SK-N-SH (cell line): ENCODE data around the gene SHROOM1. TPM values are rescaled to one million over a fixed set of nuclear protein-coding genes. Genes with fewer than 3 reads are reported as not detected.

Source experiments
- CTCF ChIA-PET: fragments of 300-600, 350-600 bp; formaldehyde crosslinking; extraction: SDS; loops from one replicate; lab custom pipeline; 2021; lab: Yijun Ruan, JAX
- POLR2A ChIA-PET: fragments of 350-600 bp; sonication (Branson Sonifier 250); formaldehyde crosslinking; extraction: SDS; loops from one replicate; lab custom pipeline; 2020; ENCODE audit warnings: antibody characterized with exemption, inconsistent platforms; lab: Yijun Ruan, JAX
- DNase-seq: peaks from one replicate; pipeline ENCODE4 v3.0.0; 2012
- H2AFZ ChIP-seq: fragments of 200-600 bp; sonication (generic); 2 replicates; pipeline ENCODE4 v1.8.1; 2016; ENCODE audit warnings: antibody characterized with exemption, mild to moderate bottlenecking, low read depth
- H3F3A ChIP-seq: fragments of 200-600 bp; sonication (generic); replicated peaks from 2 replicates; pipeline ENCODE3; 2016; ENCODE audit warnings: antibody characterized with exemption, mild to moderate bottlenecking; ENCODE audit not compliant: insufficient read depth
- H3K27ac ChIP-seq, 2 experiments: fragments of 200-500 bp in 1 of 2; fragments of 200-600 bp in 1 of 2; sonication (Bioruptor generic) in 1 of 2; sonication (generic), shearing (Covaris generic) in 1 of 2; 2 replicates each; pipeline versions ENCODE4 v1.5.1 to v1.6.1; 2014 to 2016; ENCODE audit warnings: low read depth in 2 of 2, inconsistent platforms in 1 of 2, low read length in 1 of 2, mild to moderate bottlenecking in 1 of 2, mixed read lengths in 1 of 2
- H3K27me3 ChIP-seq: fragments of 200-600 bp; sonication (generic), shearing (Covaris generic); 2 replicates; pipeline ENCODE4 v1.6.1; 2016; ENCODE audit warnings: mixed run types; ENCODE audit not compliant: insufficient read depth
- H3K36me3 ChIP-seq, 2 experiments: fragments of 200-500 bp in 1 of 2; fragments of 200-600 bp in 1 of 2; sonication (Bioruptor generic) in 1 of 2; sonication (generic) in 1 of 2; replicated peaks in 1 of 2; 2 replicates each; pipeline versions ENCODE3 to v1.5.1; 2014 to 2016; ENCODE audit warnings: low read length in 1 of 2, mild to moderate bottlenecking in 1 of 2; ENCODE audit not compliant: insufficient read depth in 2 of 2, control insufficient read depth in 1 of 2
- H3K4me1 ChIP-seq, 2 experiments: fragments of 200-500 bp in 1 of 2; fragments of 200-600 bp in 1 of 2; sonication (Bioruptor generic) in 1 of 2; sonication (generic), shearing (Covaris generic) in 1 of 2; 2 replicates each; pipeline versions ENCODE4 v1.5.1 to v1.6.1; 2014 to 2016; ENCODE audit warnings: low read depth in 1 of 2, low read length in 1 of 2, mixed run types in 1 of 2; ENCODE audit not compliant: insufficient read depth in 2 of 2, control insufficient read depth in 1 of 2
- H3K4me2 ChIP-seq: fragments of 200-600 bp; sonication (generic), shearing (Covaris generic); 2 replicates; pipeline ENCODE4 v1.6.1; 2017; ENCODE audit warnings: mixed run types
- H3K4me3 ChIP-seq, 2 experiments: fragments of 200-500 bp in 1 of 2; fragments of 200-600 bp in 1 of 2; sonication (Bioruptor generic) in 1 of 2; sonication (generic), shearing (Covaris generic) in 1 of 2; 2 replicates each; pipeline versions ENCODE4 v1.5.1 to v1.8.1; 2014 to 2016; ENCODE audit warnings: low read depth in 2 of 2, inconsistent platforms in 1 of 2, low read length in 1 of 2, mild to moderate bottlenecking in 1 of 2, mixed read lengths in 1 of 2, moderate library complexity in 1 of 2
- H3K79me2 ChIP-seq: fragments of 200-600 bp; sonication (generic); 2 replicates; pipeline ENCODE4 v1.8.1; 2017; ENCODE audit warnings: mild to moderate bottlenecking; ENCODE audit not compliant: insufficient read depth
- H3K9ac ChIP-seq: fragments of 200-600 bp; sonication (generic); 2 replicates; pipeline ENCODE4 v1.6.1; 2017; ENCODE audit warnings: mixed run types
- H3K9me2 ChIP-seq: fragments of 200-600 bp; sonication (generic); 2 replicates; pipeline ENCODE4 v1.6.1; 2017; ENCODE audit warnings: mixed run types
- H3K9me3 ChIP-seq: fragments of 200-600 bp; sonication (generic); 2 replicates; pipeline ENCODE4 v1.6.1; 2017; ENCODE audit warnings: mixed run types, mild to moderate bottlenecking, moderate library complexity
- H4K20me1 ChIP-seq: fragments of 200-600 bp; sonication (generic); 2 replicates; pipeline ENCODE4 v1.6.1; 2017; ENCODE audit warnings: mild to moderate bottlenecking, mixed run types; ENCODE audit not compliant: insufficient read depth
- EP300 ChIP-seq, 2 experiments: IDR thresholded peaks; 2 replicates each; pipeline versions ENCODE4 v1.4.0 to v1.6.1; 2012; ENCODE audit warnings: borderline replicate concordance in 1 of 2, low read depth in 1 of 2, low read length in 1 of 2
- FOXM1 ChIP-seq: IDR thresholded peaks from 2 replicates; pipeline ENCODE4 v1.4.0; 2012; ENCODE audit warnings: low read depth, mild to moderate bottlenecking
- GATA2 ChIP-seq: sonication (generic); formaldehyde crosslinking; IDR thresholded peaks from 2 replicates; pipeline ENCODE4 v1.5.0; 2020; ENCODE audit warnings: mild to moderate bottlenecking, missing genetic modification reagents
- JUND ChIP-seq: IDR thresholded peaks from 2 replicates; pipeline ENCODE4 v1.4.0; 2012
- MXI1 ChIP-seq: IDR thresholded peaks from 2 replicates; pipeline ENCODE4 v1.6.1; 2012; ENCODE audit warnings: mild to moderate bottlenecking, low read depth, low read length, improper control_type of control experiment
- SIN3A ChIP-seq: IDR thresholded peaks from 2 replicates; pipeline ENCODE4 v1.6.1; 2012; ENCODE audit warnings: low read depth, mild to moderate bottlenecking, low read length, moderate library complexity, borderline replicate concordance
- WGBS: methylation state at CpG from one replicate; pipeline ENCODE4 v1.1.6; 2017; ENCODE audit warnings: low lambda C conversion rate; 5-methylcytosine and 5-hydroxymethylcytosine counted together
- polyA plus RNA-seq, 3 experiments: library from polyadenylated mRNA; depleted of rRNA; stranded (reverse); fragments of >200 nt; gene quantifications; 2 replicates each; pipeline ENCODE4 v1.2.3, GENCODE V29; 2012
- TF ChIP-seq, protein P1 (sequence below): fragments of 150-350 bp; IDR thresholded peaks from 2 replicates; pipeline ENCODE4 v1.6.1; 2016; ENCODE audit warnings: mild to moderate bottlenecking, low read depth, low read length
- TF ChIP-seq, protein P2 (sequence below): IDR thresholded peaks from 2 replicates; pipeline ENCODE4 v1.4.0; 2012; ENCODE audit warnings: low read depth, borderline replicate concordance
- TF ChIP-seq, protein P3 (sequence below): IDR thresholded peaks from 2 replicates; pipeline ENCODE4 v1.4.0; 2012; ENCODE audit warnings: low read depth, borderline replicate concordance

The SHROOM1 gene
- polyA plus RNA-seq, 1 of the 3 experiments (the other 2 are of a cell fraction) = 3.8 TPM

DNA sequence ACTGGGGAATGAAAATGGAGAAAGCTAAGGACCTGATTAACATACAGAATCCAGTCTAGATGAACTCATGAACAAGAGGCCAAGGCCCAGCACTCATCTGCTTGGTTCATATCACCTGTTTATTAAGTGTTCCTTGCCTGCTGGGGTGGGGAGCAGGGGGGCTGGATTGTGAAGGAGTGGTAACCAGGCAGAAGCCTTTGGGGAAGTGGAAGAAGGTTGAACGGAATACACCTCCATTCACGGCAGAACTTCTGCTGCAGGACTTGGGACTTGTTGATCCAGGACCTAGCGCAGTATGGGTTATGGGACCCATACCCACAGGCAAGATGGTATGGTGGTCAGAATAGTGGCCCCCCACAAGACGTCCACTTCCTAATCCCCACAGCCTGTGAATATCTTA is 44.6 kb downstream of the SHROOM1 start:
- H2AFZ ChIP-seq = no peak overlapping the region
- no peaks in the 10 kb centered on the region for H3K9me2 ChIP-seq
- H3K9ac ChIP-seq = no peak overlapping the region
- TF ChIP-seq JUND (no peak), MXI1 (no peak)
- TF ChIP-seq, protein P1, sequence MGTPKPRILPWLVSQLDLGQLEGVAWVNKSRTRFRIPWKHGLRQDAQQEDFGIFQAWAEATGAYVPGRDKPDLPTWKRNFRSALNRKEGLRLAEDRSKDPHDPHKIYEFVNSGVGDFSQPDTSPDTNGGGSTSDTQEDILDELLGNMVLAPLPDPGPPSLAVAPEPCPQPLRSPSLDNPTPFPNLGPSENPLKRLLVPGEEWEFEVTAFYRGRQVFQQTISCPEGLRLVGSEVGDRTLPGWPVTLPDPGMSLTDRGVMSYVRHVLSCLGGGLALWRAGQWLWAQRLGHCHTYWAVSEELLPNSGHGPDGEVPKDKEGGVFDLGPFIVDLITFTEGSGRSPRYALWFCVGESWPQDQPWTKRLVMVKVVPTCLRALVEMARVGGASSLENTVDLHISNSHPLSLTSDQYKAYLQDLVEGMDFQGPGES = no peak
- no peaks in the 10 kb centered on the region for H3K27me3 ChIP-seq
- no peak for DNase-seq
- H3K4me3 ChIP-seq = no peak overlapping the region
- no peaks in the 10 kb centered on the region for H3K9me3 ChIP-seq
- CTCF ChIA-PET = interaction anchor here (0.8 to 2.0 kb wide), 3 partner anchors 10 to 32 kb away, joined by 3 to 7 read pairs (median 4); no protein-coding TSS in a partner anchor
- no peaks in the 10 kb centered on the region for H3K79me2 ChIP-seq
- POLR2A ChIA-PET = no interaction called here
- H3K36me3 ChIP-seq = no peaks in the 10 kb centered on the region
- peaks cover 6% of the 10 kb centered on the region for H3F3A ChIP-seq
- H3K4me1 ChIP-seq = peaks cover 17 to 18% of the 10 kb centered on the region in 2 experiments; a peak in 2 of 4 replicates
- no peak overlapping the region for H3K27ac ChIP-seq
- 89% methylated on average over 4 of the region's 4 CpGs for WGBS
- H3K4me2 ChIP-seq = no peak overlapping the region
- no peaks in the 10 kb centered on the region for H4K20me1 ChIP-seq

DNA sequence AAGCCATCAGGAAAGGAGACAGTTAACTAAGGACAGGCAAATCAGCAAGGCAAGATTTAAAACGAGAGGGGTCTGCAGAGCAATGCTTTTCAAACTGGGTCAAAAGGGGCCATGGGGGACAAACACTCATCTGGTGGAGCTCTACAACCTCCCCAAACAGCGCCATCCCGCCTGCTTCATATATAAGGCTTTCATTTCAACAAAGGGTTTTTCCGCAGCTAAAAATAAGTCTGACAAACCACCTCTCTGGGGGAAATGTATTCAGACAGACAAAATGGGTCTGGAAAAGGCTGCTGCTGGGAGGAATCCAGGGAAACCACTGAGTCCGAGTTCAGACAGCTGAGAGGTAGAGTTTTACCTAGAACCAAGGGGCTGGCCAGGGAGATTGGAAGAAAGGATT is 45.1 kb downstream of the SHROOM1 start:
- CTCF ChIA-PET = interaction anchor here (0.8 to 2.0 kb wide), 3 partner anchors 15 to 35 kb away, joined by 3 to 8 read pairs (median 7); no protein-coding TSS in a partner anchor
- Histone ChIP-seq H3K4me1 (peaks cover 17 to 18% of the 10 kb centered on the region in 2 experiments; a peak in 2 of 4 replicates), H2AFZ (peak overlapping the region; percentile 41; the same call in 1 of the 2 replicates), H4K20me1 (no peaks in the 10 kb centered on the region), H3F3A (peaks cover 6% of the 10 kb centered on the region), H3K4me3 (no peak overlapping the region), H3K9me2 (no peaks in the 10 kb centered on the region), H3K27me3 (no peaks in the 10 kb centered on the region), H3K9ac (no peak overlapping the region), H3K79me2 (no peaks in the 10 kb centered on the region), H3K9me3 (no peaks in the 10 kb centered on the region), H3K27ac (no peak overlapping the region), H3K36me3 (no peaks in the 10 kb centered on the region), H3K4me2 (no peak overlapping the region)
- POLR2A ChIA-PET = no interaction called here
- TF ChIP-seq FOXM1 (no peak), SIN3A (no peak), EP300 (IDR thresholded peaks at IDR 0.05; ENCODE audit: borderline replicate concordance in 1 of 2, low read depth in 1 of 2, low read length in 1 of 2) (no peak), GATA2 (CRISPR knock-in tag) (no peak)
- TF ChIP-seq, protein P2, sequence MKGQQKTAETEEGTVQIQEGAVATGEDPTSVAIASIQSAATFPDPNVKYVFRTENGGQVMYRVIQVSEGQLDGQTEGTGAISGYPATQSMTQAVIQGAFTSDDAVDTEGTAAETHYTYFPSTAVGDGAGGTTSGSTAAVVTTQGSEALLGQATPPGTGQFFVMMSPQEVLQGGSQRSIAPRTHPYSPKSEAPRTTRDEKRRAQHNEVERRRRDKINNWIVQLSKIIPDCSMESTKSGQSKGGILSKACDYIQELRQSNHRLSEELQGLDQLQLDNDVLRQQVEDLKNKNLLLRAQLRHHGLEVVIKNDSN = no peak
- TF ChIP-seq, protein P3, sequence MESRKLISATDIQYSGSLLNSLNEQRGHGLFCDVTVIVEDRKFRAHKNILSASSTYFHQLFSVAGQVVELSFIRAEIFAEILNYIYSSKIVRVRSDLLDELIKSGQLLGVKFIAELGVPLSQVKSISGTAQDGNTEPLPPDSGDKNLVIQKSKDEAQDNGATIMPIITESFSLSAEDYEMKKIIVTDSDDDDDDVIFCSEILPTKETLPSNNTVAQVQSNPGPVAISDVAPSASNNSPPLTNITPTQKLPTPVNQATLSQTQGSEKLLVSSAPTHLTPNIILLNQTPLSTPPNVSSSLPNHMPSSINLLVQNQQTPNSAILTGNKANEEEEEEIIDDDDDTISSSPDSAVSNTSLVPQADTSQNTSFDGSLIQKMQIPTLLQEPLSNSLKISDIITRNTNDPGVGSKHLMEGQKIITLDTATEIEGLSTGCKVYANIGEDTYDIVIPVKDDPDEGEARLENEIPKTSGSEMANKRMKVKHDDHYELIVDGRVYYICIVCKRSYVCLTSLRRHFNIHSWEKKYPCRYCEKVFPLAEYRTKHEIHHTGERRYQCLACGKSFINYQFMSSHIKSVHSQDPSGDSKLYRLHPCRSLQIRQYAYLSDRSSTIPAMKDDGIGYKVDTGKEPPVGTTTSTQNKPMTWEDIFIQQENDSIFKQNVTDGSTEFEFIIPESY = no peak
- WGBS = 73% methylated on average over 5 of the region's 5 CpGs
- DNase-seq = no peak
